Liver (tissue), 9 donors: ENCODE measurements around the gene GAPDH. TPM values are rescaled to one million over a fixed set of nuclear protein-coding genes. Genes with fewer than 3 reads are reported as not detected.

Experiments used
- DNase-seq: peaks from one replicate; pipeline ENCODE4 v3.0.0-alpha.2; 2017; ENCODE audit warnings: low spot score
- H3K27ac ChIP-seq, 2 donors: one replicate each; pipeline ENCODE4 v1.7.0; 2013; ENCODE audit warnings: inconsistent platforms in 2 of 2, low read length in 2 of 2, control low read depth in 1 of 2, low read depth in 1 of 2, mild to moderate bottlenecking in 1 of 2
- H3K27me3 ChIP-seq, 4 donors: one replicate each; pipeline versions ENCODE4 v1.6.1 to v1.7.0; 2013; ENCODE audit warnings: low read length in 3 of 4, inconsistent platforms in 1 of 4, mild to moderate bottlenecking in 1 of 4, moderate library complexity in 1 of 4; ENCODE audit not compliant: control insufficient read depth in 4 of 4, insufficient read depth in 4 of 4
- H3K36me3 ChIP-seq, 4 donors: one replicate each; pipeline versions ENCODE4 v1.6.1 to v1.7.0; 2013; ENCODE audit warnings: low read length in 3 of 4, mild to moderate bottlenecking in 3 of 4, low read depth in 1 of 4, moderate library complexity in 1 of 4; ENCODE audit not compliant: control insufficient read depth in 4 of 4, insufficient read depth in 3 of 4
- H3K4me1 ChIP-seq, 4 donors: one replicate each; pipeline versions ENCODE4 v1.6.1 to v1.7.0; 2013; ENCODE audit warnings: low read length in 3 of 4, mild to moderate bottlenecking in 3 of 4, moderate library complexity in 1 of 4; ENCODE audit not compliant: control insufficient read depth in 4 of 4, insufficient read depth in 4 of 4
- H3K4me3 ChIP-seq, 3 donors: one replicate each; pipeline versions ENCODE4 v1.6.1 to v1.7.0; 2013; ENCODE audit warnings: low read length in 3 of 3, control low read depth in 1 of 3, low read depth in 1 of 3, mild to moderate bottlenecking in 1 of 3
- H3K9ac ChIP-seq, 2 donors: one replicate each; pipeline ENCODE4 v1.7.0; 2013; ENCODE audit warnings: low read length in 2 of 2, mild to moderate bottlenecking in 2 of 2, moderate library complexity in 2 of 2, control low read depth in 1 of 2, low read depth in 1 of 2
- H3K9me3 ChIP-seq, 4 donors: one replicate each; pipeline versions ENCODE4 v1.6.1 to v1.7.0; 2013; ENCODE audit warnings: low read length in 3 of 4; ENCODE audit not compliant: control insufficient read depth in 4 of 4
- ATF3 ChIP-seq: IDR thresholded peaks from 2 replicates; pipeline ENCODE4 v1.6.1; 2016; ENCODE audit warnings: antibody characterized with exemption
- CTCF ChIP-seq: fragments of 150-350 bp; IDR thresholded peaks from 2 replicates; pipeline ENCODE4 v1.5.1; 2017; ENCODE audit warnings: improper control_type of control experiment, low read depth, low read length; ENCODE audit not compliant: missing input control
- EGR1 ChIP-seq, 2 donors: IDR thresholded peaks; 2 replicates each; pipeline ENCODE4 v1.6.1; 2016 to 2018; ENCODE audit warnings: antibody characterized with exemption in 2 of 2, low read depth in 2 of 2
- FOXA1 ChIP-seq: IDR thresholded peaks from 2 replicates; pipeline ENCODE4 v1.6.1; 2016; ENCODE audit warnings: antibody characterized with exemption
- FOXA2 ChIP-seq: IDR thresholded peaks from 2 replicates; pipeline ENCODE4 v1.6.1; 2016; ENCODE audit warnings: antibody characterized with exemption
- GABPA ChIP-seq, 2 donors: IDR thresholded peaks in 1 of 2; conservative IDR thresholded peaks in 1 of 2; 2 replicates each; pipeline ENCODE4 v1.6.1; 2016; ENCODE audit warnings: antibody characterized with exemption in 2 of 2, mild to moderate bottlenecking in 1 of 2, moderate library complexity in 1 of 2
- HNF4A ChIP-seq, 2 donors: conservative IDR thresholded peaks; 2 replicates each; pipeline ENCODE4 v1.6.1; 2016; ENCODE audit warnings: antibody characterized with exemption in 2 of 2, mild to moderate bottlenecking in 2 of 2
- JUND ChIP-seq, 2 donors: IDR thresholded peaks; 2 replicates each; pipeline ENCODE4 v1.6.1; 2016; ENCODE audit warnings: antibody characterized with exemption in 2 of 2
- MAX ChIP-seq: IDR thresholded peaks from 2 replicates; pipeline ENCODE4 v1.6.1; 2016; ENCODE audit warnings: antibody characterized with exemption
- NR2F2 ChIP-seq: IDR thresholded peaks from 2 replicates; pipeline ENCODE4 v1.6.1; 2016; ENCODE audit warnings: antibody characterized with exemption
- REST ChIP-seq: IDR thresholded peaks from 2 replicates; pipeline ENCODE4 v1.6.1; 2016; ENCODE audit warnings: antibody characterized with exemption, mild to moderate bottlenecking
- RXRA ChIP-seq, 2 donors: IDR thresholded peaks; 2 replicates each; pipeline ENCODE4 v1.6.1; 2017 to 2018; ENCODE audit warnings: antibody characterized with exemption in 2 of 2, mild to moderate bottlenecking in 1 of 2
- SP1 ChIP-seq: IDR thresholded peaks from 2 replicates; pipeline ENCODE4 v1.6.1; 2018; ENCODE audit warnings: antibody characterized with exemption, mild to moderate bottlenecking
- TAF1 ChIP-seq: conservative IDR thresholded peaks from 2 replicates; pipeline ENCODE4 v1.6.1; 2016; ENCODE audit warnings: antibody characterized with exemption, mild to moderate bottlenecking
- YY1 ChIP-seq: IDR thresholded peaks from 2 replicates; pipeline ENCODE4 v1.6.1; 2016; ENCODE audit warnings: antibody characterized with exemption, mild to moderate bottlenecking
- ZBTB33 ChIP-seq: IDR thresholded peaks from 2 replicates; pipeline ENCODE4 v1.6.1; 2016; ENCODE audit warnings: antibody characterized with exemption
- WGBS: extraction: QIAGEN DNeasy Blood & Tissue Kit; methylation state at CpG from one replicate; pipeline ENCODE4 v1.1.7; 2013; 5-methylcytosine and 5-hydroxymethylcytosine counted together
- polyA plus RNA-seq, 2 donors: library from polyadenylated mRNA; stranded (reverse) in 1 of 2; unstranded in 1 of 2; fragments of 200-250 nt in 1 of 2; fragments of >200 nt in 1 of 2; fragmentation: Nextera tagmentation in 1 of 2; extraction: Ambion mirVana in 1 of 2; gene quantifications; one replicate each; pipeline versions ENCODE4 v1.2.1 to v1.2.3, GENCODE V29; 2013 to 2015
- total RNA-seq, 2 donors: library from RNA; depleted of rRNA; stranded (reverse); fragments of >200 nt; gene quantifications; one replicate each; pipeline ENCODE4 v1.2.3, GENCODE V29; 2014
- donor health status: healthy.
- donor health status: healthy.
- donor health status: healthy.
- donor health status: healthy.
- donor health status: healthy.

GAPDH gene
- total and polyA plus RNA-seq, 4 donors: 1,234 to 2,082 (median 1,344) TPM

- Histone ChIP-seq H3K27me3 (no peaks in the 10 kb centered on the region), H3K9me3 (no peaks in the 10 kb centered on the region), H3K4me3 (no peak overlapping the region), H3K27ac (no peak overlapping the region), H3K9ac (no peak overlapping the region), H3K4me1 (peaks cover 3 to 20% (median 14%) of the 10 kb centered on the region in 4 donors), H3K36me3 (peaks cover 22 to 65% (median 57%) of the 10 kb centered on the region in 4 donors)
- no peak for DNase-seq
- TF ChIP-seq NR2F2 (no peak), MAX (no peak), REST (no peak), FOXA1 (no peak), EGR1 (IDR thresholded peaks at IDR 0.05; ENCODE audit: low read depth in 2 of 2) (no peak), ZBTB33 (no peak), HNF4A (conservative IDR thresholded peaks at IDR 0.05) (no peak), SP1 (no peak), ATF3 (no peak), JUND (IDR thresholded peaks at IDR 0.05) (no peak), RXRA (IDR thresholded peaks at IDR 0.05) (no peak), TAF1 (no peak), GABPA (IDR thresholded peaks at IDR 0.05 in 1 of 2, conservative IDR thresholded peaks at IDR 0.05 in 1 of 2) (no peak), YY1 (no peak)
- WGBS: 90% methylated on average over 17 of the region's 17 CpGs
These were observed 5.6 kb upstream of the GAPDH start for GRCh38 chr12:6528539-6529235.

GRCh38 chr12:6529291-6529737, 5.0 kb upstream of the GAPDH start:
- no peak for TF ChIP-seq CTCF
- no peak for TF ChIP-seq TAF1
- no peak for TF ChIP-seq FOXA2
- Histone ChIP-seq H3K4me1 (peaks cover 3 to 20% (median 14%) of the 10 kb centered on the region in 4 donors), H3K9ac (no peak overlapping the region), H3K27ac (no peak overlapping the region), H3K4me3 (no peak overlapping the region), H3K9me3 (no peaks in the 10 kb centered on the region), H3K27me3 (no peaks in the 10 kb centered on the region), H3K36me3 (peaks cover 20 to 60% (median 51%) of the 10 kb centered on the region in 4 donors)
- DNase-seq: no peak
- WGBS: 93% methylated on average over 9 of the region's 9 CpGs
